Body of pancreas (tissue), 4 donors: ENCODE data around the gene WNT5B.

Experiments
- POLR2A ChIP-seq, 3 donors: fragments of 450-650 bp; IDR thresholded peaks; one replicate each; pipeline ENCODE4 v1.6.1; 2016; ENCODE audit warnings: antibody characterized with exemption in 3 of 3, mild to moderate bottlenecking in 2 of 3
- TF ChIP-seq, protein P1 (sequence below), 7 experiments: fragments of 450-650 bp in 4 of 7; fragments of 200-600 bp in 3 of 7; sonication (generic) in 3 of 7; IDR thresholded peaks; one replicate each; pipeline ENCODE4 v1.5.1; 2016 to 2019; ENCODE audit warnings: antibody characterized with exemption in 7 of 7

DNA sequence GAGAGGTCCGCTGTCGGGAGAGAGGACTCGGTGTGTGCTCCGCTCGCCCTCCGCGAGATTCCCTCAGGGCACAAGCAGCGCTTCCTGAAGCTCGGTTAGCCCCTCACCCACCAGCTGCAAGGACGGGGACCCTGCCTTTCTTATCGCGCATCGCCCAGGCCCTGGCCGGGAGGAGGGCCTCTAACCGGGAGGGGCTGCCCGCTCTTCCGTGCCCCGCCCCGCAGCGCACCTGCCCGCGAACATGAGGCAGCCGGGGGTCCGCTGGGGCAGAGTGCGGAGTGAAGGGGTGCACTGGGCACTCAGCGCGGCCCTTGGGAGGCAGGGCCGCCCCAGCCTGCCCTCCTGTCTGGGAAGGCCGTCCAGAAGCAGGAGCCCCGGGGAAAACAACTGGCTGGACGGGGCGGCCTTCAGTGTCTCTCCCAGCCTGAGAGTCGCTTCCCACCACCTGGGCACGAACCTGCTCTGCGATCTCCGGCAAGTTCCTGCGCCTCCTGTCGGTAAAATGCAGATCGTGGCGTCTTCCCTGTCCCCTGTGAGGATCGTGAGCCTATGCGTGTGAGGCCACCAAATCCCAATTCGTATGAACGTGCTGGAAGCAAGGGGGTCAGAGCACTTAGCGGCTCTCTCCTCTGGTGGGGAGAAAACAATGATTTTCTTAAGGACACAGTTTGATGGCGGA, 33.9 kb downstream of the WNT5B start:
- TF ChIP-seq, protein P1, sequence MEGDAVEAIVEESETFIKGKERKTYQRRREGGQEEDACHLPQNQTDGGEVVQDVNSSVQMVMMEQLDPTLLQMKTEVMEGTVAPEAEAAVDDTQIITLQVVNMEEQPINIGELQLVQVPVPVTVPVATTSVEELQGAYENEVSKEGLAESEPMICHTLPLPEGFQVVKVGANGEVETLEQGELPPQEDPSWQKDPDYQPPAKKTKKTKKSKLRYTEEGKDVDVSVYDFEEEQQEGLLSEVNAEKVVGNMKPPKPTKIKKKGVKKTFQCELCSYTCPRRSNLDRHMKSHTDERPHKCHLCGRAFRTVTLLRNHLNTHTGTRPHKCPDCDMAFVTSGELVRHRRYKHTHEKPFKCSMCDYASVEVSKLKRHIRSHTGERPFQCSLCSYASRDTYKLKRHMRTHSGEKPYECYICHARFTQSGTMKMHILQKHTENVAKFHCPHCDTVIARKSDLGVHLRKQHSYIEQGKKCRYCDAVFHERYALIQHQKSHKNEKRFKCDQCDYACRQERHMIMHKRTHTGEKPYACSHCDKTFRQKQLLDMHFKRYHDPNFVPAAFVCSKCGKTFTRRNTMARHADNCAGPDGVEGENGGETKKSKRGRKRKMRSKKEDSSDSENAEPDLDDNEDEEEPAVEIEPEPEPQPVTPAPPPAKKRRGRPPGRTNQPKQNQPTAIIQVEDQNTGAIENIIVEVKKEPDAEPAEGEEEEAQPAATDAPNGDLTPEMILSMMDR (IDR thresholded peaks at IDR 0.05): peak; percentile 25 to 77 (median 52)
- TF ChIP-seq POLR2A (IDR thresholded peaks at IDR 0.05): peak in 2 of 3 donors; percentile 47 to 53
